Esophagus squamous epithelium (tissue), 4 donors: ENCODE measurements around the gene NNMT.

Source experiments
- POLR2A ChIP-seq, 4 donors: fragments of 450-650 bp; IDR thresholded peaks; one replicate each; pipeline ENCODE4 v1.6.1; 2017; ENCODE audit warnings: antibody characterized with exemption in 4 of 4, mild to moderate bottlenecking in 4 of 4, moderate library complexity in 3 of 4
- TF ChIP-seq, protein P1 (sequence below), 6 experiments: fragments of 450-650 bp in 4 of 6; fragments of 200-600 bp in 2 of 6; sonication (generic) in 2 of 6; IDR thresholded peaks; one replicate each; pipeline ENCODE4 v1.5.1; 2016 to 2019; ENCODE audit warnings: antibody characterized with exemption in 6 of 6, mild to moderate bottlenecking in 4 of 6, moderate library complexity in 4 of 6

DNA sequence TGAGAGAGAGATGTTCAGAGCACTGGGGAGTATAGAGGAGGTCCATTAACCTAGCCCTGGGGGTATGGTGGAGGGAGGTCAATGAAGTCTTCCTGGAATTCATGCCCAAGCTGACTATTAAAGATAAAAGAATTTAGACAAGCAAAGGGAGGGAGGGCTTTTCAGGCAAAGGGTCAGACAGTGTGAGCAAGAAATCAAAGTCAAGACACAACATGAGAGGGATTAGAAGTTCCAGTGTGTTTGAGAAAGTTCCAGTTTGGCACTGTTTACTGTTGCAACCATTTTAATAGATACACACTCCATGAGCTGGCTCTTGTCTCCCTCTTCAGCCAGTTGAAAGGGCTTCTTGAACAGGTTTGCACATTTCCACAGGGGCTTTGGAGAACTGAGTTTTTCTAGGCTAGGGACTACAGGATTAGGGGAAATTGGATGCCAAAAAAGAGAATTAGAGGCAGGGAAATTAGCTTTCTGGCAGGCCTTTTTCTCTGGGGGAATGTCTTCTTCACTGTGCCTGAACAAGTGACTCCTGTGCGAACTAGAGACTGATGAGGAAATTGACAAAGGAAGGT lies 14.7 kb upstream of the NNMT start:
- TF ChIP-seq, protein P1, sequence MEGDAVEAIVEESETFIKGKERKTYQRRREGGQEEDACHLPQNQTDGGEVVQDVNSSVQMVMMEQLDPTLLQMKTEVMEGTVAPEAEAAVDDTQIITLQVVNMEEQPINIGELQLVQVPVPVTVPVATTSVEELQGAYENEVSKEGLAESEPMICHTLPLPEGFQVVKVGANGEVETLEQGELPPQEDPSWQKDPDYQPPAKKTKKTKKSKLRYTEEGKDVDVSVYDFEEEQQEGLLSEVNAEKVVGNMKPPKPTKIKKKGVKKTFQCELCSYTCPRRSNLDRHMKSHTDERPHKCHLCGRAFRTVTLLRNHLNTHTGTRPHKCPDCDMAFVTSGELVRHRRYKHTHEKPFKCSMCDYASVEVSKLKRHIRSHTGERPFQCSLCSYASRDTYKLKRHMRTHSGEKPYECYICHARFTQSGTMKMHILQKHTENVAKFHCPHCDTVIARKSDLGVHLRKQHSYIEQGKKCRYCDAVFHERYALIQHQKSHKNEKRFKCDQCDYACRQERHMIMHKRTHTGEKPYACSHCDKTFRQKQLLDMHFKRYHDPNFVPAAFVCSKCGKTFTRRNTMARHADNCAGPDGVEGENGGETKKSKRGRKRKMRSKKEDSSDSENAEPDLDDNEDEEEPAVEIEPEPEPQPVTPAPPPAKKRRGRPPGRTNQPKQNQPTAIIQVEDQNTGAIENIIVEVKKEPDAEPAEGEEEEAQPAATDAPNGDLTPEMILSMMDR (IDR thresholded peaks at IDR 0.05): no peak
- no peak for TF ChIP-seq POLR2A (IDR thresholded peaks at IDR 0.05)
